GM18505 (cell line): ENCODE results near the gene ENTPD2.
"Not testable (repeated sequence)": the region's sequence is repeated elsewhere in the genome, so short reads cannot be mapped to it uniquely, and the experiment has no call there.

Experiments
- ATAC-seq: cut with Tn5 transposase; IDR thresholded peaks from one replicate; pipeline ENCODE4 v1.9.1; 2021; ENCODE audit not compliant: unreplicated experiment
- POLR2A ChIP-seq: IDR thresholded peaks from 4 replicates; pipeline ENCODE4 v1.6.1; 2011; ENCODE audit warnings: borderline replicate concordance; ENCODE audit not compliant: insufficient read depth, insufficient read length; ENCODE audit errors: extremely low read depth

Gene ENTPD2

DNA sequence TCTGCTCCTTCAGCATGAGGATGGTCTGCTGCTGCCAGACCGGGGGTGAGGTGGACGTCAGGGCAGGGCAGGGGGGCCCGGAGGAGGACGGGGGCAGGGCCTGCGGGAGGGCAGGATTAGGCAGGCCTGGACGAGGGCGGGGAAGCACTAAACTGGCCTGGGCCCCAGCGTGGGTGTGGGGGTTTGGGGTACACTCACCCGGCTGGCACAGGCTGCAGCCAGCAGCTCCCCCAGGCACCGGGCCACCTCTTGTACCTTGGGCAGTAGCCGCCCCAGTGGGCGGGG, 11.0 kb upstream of the ENTPD2 start:
- TF ChIP-seq POLR2A, result no peak
- ATAC-seq, result no peak

DNA sequence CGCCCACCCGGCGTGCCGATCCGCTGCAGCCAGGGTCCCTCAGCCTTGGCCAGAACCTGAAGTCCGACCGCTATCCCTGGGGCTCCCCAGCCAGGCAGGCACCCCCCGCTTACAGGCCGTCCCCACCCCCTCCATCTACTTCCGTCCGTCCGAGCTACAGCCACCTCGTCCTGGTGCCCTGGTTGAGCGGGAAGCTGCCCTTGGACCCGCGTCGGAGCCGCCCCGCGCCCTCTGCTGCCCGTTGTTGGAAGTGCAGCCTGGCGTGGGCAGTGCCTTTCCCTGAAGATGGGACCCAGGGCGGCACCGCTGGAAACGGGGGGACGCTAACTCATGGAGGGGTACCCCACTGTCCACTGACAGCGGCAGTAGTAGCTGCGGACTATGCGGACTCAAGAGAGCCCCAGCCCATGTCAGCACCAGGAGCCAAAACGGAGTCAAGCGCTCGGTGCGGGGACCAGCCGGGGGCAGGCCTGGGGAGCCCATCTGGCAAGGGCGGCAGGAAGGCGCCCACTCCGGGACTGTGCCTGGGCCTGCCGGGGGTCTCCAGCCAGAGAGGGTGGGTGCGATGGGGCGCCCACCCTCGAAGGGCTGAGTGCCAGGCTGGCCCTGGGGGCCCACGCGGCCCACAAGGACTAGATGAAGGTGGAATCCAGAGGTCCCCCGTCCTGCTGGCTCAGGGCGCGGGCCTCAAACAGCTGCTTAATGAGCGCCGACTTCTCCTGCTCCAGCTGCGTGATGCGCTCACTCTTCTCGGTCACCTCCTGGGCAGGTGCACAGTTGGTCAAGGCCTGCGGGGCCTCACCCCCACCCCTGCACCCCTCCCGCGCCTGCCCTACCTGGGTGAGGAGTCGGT, 10.4 kb upstream of the ENTPD2 start:
- TF ChIP-seq POLR2A, result no peak
- ATAC-seq, result no peak

DNA sequence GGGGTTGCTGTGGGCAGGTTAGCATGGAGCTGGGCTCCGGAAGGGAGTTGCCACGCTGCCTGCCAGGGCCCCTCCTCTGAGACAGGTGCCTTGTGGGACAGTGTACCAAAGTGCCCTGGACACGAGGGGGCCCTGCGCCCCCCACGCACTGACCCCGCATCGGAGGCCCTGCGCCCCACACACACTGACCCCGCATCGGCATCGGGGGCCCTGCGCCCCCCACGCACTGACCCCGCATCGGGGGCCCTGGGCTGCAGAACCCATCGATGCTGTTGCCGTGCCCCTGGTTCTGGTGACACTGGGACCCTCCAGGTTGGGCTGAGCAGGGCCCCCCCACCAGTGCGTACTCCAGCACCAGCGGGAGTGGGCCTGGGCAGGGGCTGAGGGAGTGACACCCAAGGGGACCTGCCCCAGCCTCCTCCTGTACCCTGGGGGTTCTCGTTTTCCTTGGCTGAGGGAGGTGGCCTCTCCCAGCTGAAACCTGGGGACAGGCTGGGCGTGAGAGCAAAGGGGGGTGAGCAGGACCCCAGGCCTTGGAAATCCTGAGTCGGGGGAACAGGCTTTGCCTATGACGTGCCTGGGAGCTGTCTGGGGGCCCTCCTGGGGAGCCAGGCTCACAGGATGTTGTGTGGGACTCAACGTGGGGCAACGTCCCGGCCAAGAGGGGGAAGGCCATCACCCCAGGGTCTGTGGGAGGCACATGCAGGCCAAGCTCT, 9.6 kb upstream of the ENTPD2 start:
- no peak for ATAC-seq

DNA sequence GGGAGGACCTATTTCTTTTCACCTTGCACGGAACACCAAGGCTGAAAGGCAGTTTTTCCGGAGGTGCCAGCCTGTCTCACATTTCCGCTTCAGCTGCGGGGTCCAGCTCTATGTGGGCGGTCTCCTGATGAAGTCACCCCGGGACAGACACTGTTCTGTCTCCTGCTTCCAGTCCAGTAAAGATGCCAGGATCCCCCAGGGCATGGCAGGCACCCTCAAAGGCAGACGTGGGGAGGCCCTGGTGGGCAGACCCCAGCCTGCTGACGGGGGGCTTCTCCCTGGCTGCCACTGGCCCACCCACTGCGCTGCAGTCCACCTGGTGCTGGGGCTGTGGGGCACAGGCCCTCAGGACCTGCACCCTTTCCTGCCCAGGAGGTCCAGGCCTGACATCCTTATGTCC, 8.9 kb upstream of the ENTPD2 start:
- not testable (repeated sequence) for ATAC-seq

More for the DNA sequence above, 9.6 kb upstream of the ENTPD2 start:
- no peak for TF ChIP-seq POLR2A

DNA sequence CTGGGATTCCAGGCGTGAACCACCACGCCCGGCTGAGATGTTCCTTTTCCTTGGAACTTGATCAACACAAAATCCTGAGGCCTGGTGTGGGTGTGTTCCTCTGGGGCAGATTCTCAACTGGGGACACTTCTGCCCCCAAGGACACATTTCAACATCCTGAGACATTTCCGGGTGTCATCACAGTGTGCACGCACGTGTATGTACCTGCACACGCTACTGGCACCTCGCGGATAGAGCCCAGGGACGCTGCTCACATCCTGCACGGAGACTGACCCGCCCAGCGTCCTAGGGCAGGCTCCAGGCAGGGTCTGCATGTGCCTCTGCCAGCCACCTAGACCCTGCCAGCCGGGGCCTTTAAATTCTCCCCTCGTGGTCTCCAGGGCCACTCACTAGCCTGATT, 8.5 kb upstream of the ENTPD2 start:
- TF ChIP-seq POLR2A, result no peak

DNA sequence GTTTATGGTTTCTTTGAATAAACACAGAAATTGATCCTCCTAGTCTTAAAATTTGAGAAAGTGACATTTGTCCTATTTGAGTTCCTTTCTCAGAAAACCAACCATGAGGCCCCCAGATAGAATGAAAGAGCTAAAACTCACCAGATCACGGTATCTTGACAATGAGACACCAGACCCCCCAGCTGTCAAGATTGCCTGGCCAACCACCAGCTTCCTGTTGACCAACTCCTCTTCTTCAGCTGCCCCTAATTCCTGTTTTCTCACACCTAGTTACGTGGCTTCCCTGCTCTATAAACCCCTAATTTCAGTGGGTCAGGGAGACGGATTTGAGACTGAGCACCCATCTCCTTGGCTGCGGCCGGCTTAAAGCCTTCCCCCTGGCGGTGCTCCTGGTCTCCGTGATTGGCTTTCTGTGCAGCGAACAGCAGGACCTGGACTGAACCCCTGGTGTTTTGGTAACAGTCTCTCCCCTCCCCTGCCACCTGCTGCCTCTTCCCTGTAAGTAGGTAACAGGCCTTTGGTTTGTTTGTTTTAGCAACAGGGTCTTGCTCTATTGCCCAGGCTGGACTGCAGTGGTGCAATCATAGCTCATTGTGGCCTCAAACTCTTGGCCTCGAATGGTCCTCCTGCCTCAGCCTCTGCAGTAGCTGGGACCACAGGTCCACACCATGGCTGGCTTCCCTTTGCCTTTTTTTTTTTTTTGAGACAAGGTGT, 4.8 kb upstream of the ENTPD2 start:
- ATAC-seq, result no peak
- no peak for TF ChIP-seq POLR2A

More for the DNA sequence above, 8.5 kb upstream of the ENTPD2 start:
- ATAC-seq, result no peak

DNA sequence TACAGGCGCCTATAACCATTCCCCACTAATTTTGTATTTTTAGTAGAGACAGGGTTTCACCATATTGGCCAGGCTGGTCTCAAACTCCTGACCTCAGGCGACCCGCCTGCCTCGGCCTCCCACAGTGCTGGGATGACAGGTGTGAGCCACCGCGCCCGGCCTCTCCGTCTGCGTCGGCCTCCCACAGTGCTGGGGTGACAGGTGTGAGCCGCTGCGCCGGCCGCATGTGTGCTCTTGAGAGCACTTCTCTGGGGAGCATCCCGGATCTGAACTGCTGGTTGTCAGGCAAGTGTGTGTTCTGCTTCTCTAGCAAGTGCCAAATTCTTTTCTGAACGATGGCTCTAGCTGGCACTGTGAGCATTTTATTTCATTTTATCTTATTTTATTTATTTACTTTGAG, 3.7 kb upstream of the ENTPD2 start:
- TF ChIP-seq POLR2A, result no peak
- ATAC-seq, result no peak

DNA sequence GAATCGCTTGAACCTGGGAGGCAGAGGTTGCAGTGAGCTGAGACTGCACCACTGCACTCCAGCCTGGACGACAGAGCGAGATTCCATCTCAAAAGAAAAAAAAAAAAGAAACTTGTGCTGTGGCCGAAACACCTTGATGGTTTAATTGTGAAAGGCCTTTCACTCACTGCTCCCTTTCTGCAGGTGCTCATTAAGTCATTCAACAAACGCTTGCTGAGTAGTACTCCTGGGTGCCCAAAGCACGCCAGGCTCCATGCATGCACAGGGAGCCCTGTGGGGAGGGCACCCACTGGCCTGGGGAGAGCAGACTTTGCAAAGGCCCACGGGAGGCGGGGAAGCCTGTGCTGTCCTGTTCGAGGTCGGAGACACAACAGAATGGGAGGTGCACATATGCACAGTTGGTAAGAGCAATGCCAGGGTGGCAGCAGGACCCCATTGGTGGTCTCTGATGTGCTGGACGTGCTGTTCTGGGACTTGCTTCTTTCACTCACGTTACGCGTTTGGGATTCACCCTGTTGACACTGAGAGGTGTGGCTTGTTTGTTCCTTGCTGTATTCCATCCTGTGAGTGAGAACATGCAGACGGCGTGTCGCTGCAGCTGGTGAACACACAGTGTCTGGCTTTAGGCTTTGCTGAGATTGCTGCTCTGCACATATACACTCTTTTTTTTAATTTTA, 3.0 kb upstream of the ENTPD2 start:
- TF ChIP-seq POLR2A, result no peak
- ATAC-seq, result no peak

DNA sequence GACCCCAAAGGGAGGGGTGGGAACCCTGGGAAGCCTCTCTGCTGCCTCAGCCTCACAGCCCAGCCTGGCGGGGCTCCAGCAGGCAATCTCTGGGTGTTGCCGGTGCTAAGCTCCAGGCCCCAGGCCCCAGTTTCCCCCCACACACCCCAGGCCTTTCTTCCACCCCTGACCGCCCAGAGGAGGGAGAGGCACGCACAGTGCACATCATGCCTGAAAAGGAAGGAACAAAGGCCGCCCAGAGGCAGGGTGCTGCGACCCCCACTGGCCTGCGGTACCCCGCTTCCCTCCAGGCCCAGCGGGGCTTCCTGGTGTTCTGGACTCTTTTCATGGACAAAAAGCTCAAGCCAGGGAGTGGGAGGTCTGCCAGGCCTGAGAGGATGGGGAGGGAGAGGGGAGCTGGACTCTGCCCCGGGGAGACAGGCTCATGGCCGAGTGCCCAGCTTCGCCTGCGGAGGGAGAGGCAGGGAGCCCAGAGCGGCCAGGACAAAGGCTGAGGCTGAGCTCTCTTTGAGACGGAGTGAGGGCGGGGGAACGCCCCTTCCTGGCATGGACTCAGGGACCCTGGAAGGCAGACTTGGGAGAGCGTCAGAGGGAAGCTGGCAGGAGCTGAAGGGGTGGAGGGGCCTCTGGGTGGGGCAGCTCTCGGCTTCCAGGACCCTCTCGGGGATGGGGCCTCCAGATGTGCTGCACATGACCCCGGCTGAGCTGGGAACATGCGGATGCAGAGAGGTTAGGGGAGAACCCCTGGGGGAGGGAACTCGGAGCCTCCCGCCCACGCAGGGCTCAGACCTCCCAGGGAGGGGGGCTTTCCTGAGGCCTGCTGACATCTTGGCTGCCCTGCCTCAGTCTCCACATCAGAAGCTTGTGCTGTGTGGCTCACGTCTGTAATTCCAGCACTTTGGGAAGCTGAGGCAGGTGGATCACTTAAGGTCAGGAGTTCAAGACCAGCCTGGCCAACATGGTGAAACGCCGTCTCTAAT, 1.8 kb upstream of the ENTPD2 start:
- no peak for TF ChIP-seq POLR2A
- ATAC-seq, result no peak

DNA sequence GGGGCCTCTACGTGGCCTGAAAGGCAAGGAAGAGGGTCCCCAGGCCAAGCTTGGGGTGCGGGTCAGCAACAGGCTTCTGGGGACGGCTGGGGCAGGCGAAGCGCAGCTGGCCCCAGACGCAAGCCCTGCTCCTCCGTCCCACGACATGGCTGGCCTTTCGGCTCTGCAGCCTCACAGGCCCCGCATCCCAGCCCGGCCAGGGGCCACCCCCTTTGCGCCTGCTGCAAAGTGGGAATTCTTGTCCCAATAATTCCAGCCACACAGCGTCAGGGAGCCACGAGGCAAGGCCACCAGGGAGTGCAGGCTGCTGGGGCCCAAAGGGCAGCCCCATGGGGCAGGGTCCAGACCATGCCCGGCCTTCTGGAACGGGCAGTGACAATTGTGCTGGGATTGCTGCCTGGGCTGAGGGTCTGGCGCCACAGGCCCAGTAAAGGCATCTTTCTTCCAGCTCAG, 1.1 kb upstream of the ENTPD2 start:
- no peak for TF ChIP-seq POLR2A
- no peak for ATAC-seq

DNA sequence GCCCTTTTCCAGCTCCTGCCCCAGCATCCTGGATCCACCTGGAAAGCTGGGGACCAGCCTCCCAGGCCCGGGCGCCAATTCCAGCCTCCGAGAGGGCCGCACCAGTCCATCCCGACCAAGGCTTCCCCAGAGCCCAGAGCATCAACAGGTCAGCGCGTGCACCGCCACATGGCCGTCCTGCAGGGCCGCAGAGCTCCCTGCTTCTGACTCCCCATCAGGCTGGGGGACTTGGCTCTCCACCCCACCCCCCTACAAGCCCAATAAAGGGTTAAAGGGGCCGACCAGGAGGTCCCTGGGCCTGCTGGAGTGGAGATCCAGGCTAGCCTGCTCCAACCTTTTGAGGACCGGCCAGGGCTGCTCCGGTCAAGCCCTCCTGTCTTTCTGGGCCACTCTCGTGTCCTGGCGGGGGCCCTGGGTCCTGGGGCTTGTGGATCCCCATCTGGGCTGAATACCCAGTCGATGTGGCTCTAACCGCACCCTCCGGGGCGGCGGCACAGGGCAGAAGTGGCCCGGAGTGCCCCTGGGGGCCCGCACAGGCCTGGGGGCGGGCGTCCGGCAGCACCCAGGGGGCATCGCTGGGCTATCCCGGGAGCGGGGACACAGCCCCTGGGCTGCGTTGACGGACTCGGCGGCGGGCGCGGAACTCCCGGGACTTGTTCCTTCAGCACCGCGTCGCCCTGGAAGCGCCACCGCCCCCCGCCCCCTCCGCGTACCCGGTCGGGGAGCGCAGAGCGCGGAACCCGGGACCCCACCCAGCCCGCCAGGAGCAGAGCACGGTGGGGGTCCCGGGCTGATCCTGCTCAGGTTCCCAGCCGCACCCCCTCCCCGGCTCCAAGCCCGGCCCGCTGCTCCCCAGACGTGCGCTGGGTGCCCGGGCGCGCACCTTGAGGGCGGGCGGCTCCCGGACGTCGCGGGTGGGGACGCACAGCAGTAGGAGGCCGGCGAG, 590 bp downstream of the ENTPD2 start:
- no peak for TF ChIP-seq POLR2A
- no peak for ATAC-seq
